Mucosa of stomach (tissue), 1 donor: ENCODE measurements around the gene FHIT.

Experiments
- H3K27me3 ChIP-seq: one replicate; pipeline ENCODE4 v1.7.0; 2013; ENCODE audit warnings: mild to moderate bottlenecking, low read length; ENCODE audit not compliant: control insufficient read depth, insufficient read depth
- H3K36me3 ChIP-seq: one replicate; pipeline ENCODE4 v1.7.0; 2013; ENCODE audit warnings: low read length; ENCODE audit not compliant: control insufficient read depth, insufficient read depth
- H3K4me1 ChIP-seq: one replicate; pipeline ENCODE4 v1.7.0; 2013; ENCODE audit warnings: mild to moderate bottlenecking, low read length; ENCODE audit not compliant: control insufficient read depth, insufficient read depth
- H3K4me3 ChIP-seq: one replicate; pipeline ENCODE4 v1.7.0; 2013; ENCODE audit warnings: low read length
- H3K9ac ChIP-seq: one replicate; pipeline ENCODE4 v1.7.0; 2013; ENCODE audit warnings: mild to moderate bottlenecking, low read length, moderate library complexity
- H3K9me3 ChIP-seq: one replicate; pipeline ENCODE4 v1.7.0; 2013; ENCODE audit warnings: mild to moderate bottlenecking, low read length, moderate library complexity; ENCODE audit not compliant: control insufficient read depth
- donor health status: Pancreatic carcinoma.

Gene FHIT

DNA sequence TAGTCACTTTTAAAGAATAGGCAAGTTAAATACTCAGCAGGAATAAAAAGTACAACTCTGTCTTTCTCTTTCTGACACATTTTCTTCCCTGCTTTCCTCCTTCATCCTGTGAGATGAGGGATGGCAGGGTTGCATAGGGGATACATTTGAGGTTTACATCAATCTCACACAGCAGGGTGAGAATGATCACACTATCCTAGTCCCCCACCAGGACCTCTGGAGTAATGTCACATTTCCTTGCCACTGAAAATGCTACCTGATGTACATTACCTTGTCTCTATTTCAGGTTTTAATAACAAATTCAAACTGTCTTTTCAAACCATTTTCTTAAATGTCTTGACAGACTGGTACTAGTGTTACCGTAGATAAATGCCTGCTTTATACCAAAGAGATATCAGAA lies 816.9 kb downstream of the FHIT start:
- H3K4me1 ChIP-seq, result no peaks in the 10 kb centered on the region
- no peak overlapping the region for H3K4me3 ChIP-seq
- no peaks in the 10 kb centered on the region for H3K27me3 ChIP-seq
- H3K36me3 ChIP-seq, result no peaks in the 10 kb centered on the region
- no peaks in the 10 kb centered on the region for H3K9me3 ChIP-seq
- H3K9ac ChIP-seq, result no peak overlapping the region

GRCh38 chr3:60431599-60431958 lies 819.7 kb downstream of the FHIT start:
- no peaks in the 10 kb centered on the region for H3K9me3 ChIP-seq
- no peaks in the 10 kb centered on the region for H3K27me3 ChIP-seq
- no peaks in the 10 kb centered on the region for H3K36me3 ChIP-seq
- no peak overlapping the region for H3K9ac ChIP-seq
- H3K4me1 ChIP-seq, result no peaks in the 10 kb centered on the region
- H3K4me3 ChIP-seq, result no peak overlapping the region

GRCh38 chr3:60430205-60430604 lies 821.0 kb downstream of the FHIT start:
- H3K36me3 ChIP-seq, result no peaks in the 10 kb centered on the region
- no peaks in the 10 kb centered on the region for H3K27me3 ChIP-seq
- no peaks in the 10 kb centered on the region for H3K9me3 ChIP-seq
- no peak overlapping the region for H3K4me3 ChIP-seq
- no peak overlapping the region for H3K9ac ChIP-seq
- H3K4me1 ChIP-seq, result no peaks in the 10 kb centered on the region

GRCh38 chr3:60427109-60427508 lies 824.1 kb downstream of the FHIT start:
- Histone ChIP-seq H3K9me3 (no peaks in the 10 kb centered on the region), H3K4me1 (no peaks in the 10 kb centered on the region), H3K36me3 (no peaks in the 10 kb centered on the region), H3K9ac (no peak overlapping the region), H3K27me3 (no peaks in the 10 kb centered on the region), H3K4me3 (no peak overlapping the region)

DNA sequence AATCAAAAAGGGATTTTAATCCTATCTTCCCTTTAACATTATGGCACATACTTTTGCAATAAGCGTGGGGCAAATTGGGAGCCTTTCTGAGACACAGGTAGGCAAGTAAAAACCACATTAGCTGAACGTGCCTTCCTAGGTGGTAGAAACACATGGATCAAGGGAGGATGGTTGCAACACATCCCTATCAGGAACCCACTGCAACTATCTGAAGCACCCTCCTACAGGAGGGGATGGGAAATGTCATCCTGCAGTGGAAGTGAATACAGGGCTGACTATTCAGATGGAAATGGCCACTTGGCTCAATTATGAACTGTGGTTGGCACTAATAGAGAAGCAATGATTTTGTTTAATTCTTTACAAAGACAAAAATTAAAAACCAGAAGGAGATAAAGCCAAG lies 826.3 kb downstream of the FHIT start:
- H3K36me3 ChIP-seq, result no peaks in the 10 kb centered on the region
- H3K4me3 ChIP-seq, result no peak overlapping the region
- H3K27me3 ChIP-seq, result no peaks in the 10 kb centered on the region
- H3K4me1 ChIP-seq, result no peaks in the 10 kb centered on the region
- H3K9me3 ChIP-seq, result no peaks in the 10 kb centered on the region
- no peak overlapping the region for H3K9ac ChIP-seq

DNA sequence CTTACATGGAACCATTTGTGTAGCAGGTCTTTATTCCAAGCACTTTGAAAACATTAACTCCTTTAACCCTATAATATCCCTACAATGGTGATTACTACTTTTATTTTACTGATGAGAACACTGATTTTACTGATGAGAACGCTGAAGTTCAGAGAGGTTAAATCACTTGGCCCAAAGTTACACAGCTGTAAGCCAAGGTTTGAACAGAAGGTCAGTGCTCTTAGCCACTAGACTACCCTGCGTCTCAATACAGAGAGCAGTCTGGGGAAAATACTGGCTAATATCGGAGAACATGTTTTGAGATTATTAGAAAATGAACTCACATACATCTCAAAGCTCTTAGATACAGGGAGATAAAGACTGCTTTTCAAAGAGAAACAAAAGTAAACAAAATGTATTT lies 827.2 kb downstream of the FHIT start:
- no peak overlapping the region for H3K9ac ChIP-seq
- H3K36me3 ChIP-seq, result no peaks in the 10 kb centered on the region
- H3K4me1 ChIP-seq, result no peaks in the 10 kb centered on the region
- H3K27me3 ChIP-seq, result no peaks in the 10 kb centered on the region
- no peak overlapping the region for H3K4me3 ChIP-seq
- H3K9me3 ChIP-seq, result no peaks in the 10 kb centered on the region

DNA sequence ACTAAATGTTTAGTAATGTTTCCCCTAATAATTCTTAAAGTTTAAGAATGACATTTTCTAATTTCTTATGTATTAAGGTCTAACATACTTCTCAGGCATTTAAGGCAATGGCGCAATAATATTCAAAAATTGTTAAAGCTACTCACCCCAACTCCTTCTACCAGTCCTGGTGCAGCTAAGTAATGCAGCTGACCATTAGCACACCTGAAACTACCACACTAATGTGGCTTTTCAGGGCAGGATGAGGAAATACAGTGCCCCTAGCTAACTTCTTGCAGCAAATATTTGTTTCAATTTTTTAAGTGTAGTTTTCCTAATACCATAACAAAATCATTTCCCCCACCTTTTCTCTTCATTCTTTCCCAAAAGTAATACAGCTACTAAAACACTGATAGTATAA lies 827.7 kb downstream of the FHIT start:
- Histone ChIP-seq H3K4me1 (no peaks in the 10 kb centered on the region), H3K9ac (no peak overlapping the region), H3K4me3 (no peak overlapping the region), H3K9me3 (no peaks in the 10 kb centered on the region), H3K27me3 (no peaks in the 10 kb centered on the region), H3K36me3 (no peaks in the 10 kb centered on the region)

GRCh38 chr3:60421749-60422446 lies 829.4 kb downstream of the FHIT start:
- H3K9ac ChIP-seq, result no peak overlapping the region
- no peaks in the 10 kb centered on the region for H3K27me3 ChIP-seq
- no peak overlapping the region for H3K4me3 ChIP-seq
- no peaks in the 10 kb centered on the region for H3K4me1 ChIP-seq
- H3K9me3 ChIP-seq, result no peaks in the 10 kb centered on the region
- H3K36me3 ChIP-seq, result no peaks in the 10 kb centered on the region

GRCh38 chr3:60417576-60417975 lies 833.7 kb downstream of the FHIT start:
- Histone ChIP-seq H3K36me3 (no peaks in the 10 kb centered on the region), H3K4me1 (no peaks in the 10 kb centered on the region), H3K9me3 (no peaks in the 10 kb centered on the region), H3K4me3 (no peak overlapping the region), H3K9ac (no peak overlapping the region), H3K27me3 (no peaks in the 10 kb centered on the region)

DNA sequence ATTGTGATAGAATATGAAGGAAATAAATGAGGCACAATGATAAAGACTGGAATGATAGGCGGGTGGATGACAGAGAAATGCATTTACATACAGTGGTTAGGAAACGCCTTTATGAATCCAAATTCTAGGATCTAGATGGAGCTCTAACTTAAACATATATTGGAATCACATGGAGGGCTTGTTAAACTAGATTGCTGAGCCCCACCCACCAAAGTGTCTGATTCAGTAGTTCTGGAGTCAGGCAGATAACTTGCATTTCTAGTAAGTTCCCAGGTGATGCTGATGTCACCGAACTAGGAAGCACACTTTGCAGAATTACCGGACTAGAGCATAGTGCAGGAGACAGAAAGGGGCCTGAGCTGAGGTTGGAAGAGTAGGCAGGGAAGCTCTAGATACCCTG lies 837.2 kb downstream of the FHIT start:
- no peak overlapping the region for H3K9ac ChIP-seq

DNA sequence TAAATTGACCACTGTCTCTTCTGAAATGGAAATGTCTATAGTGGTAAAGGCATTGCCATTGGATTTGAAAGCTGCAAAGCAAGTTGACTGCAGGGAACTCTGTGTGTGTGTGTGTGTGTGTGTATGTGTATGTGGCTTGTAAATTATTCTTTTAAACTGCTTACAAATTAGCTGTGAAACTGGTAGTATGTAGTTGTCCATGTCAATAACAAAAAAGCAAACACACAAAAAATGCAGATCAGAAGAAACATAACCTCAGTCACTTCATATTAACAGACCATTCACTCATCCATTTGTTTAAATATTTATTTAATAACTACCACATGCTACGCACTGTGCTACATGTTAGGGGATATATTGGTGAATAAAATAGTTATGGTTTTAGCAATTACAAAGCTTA lies 837.7 kb downstream of the FHIT start:
- Histone ChIP-seq H3K27me3 (no peaks in the 10 kb centered on the region), H3K9me3 (no peaks in the 10 kb centered on the region), H3K9ac (no peak overlapping the region), H3K4me3 (no peak overlapping the region), H3K36me3 (no peaks in the 10 kb centered on the region), H3K4me1 (no peaks in the 10 kb centered on the region)

More for the DNA sequence above, 837.2 kb downstream of the FHIT start:
- no peak overlapping the region for H3K4me3 ChIP-seq
- H3K9me3 ChIP-seq, result no peaks in the 10 kb centered on the region
- no peaks in the 10 kb centered on the region for H3K27me3 ChIP-seq
- H3K4me1 ChIP-seq, result no peaks in the 10 kb centered on the region
- H3K36me3 ChIP-seq, result no peaks in the 10 kb centered on the region

GRCh38 chr3:60403866-60404265 lies 847.4 kb downstream of the FHIT start:
- H3K4me3 ChIP-seq, result no peak overlapping the region
- H3K9ac ChIP-seq, result no peak overlapping the region
- no peaks in the 10 kb centered on the region for H3K4me1 ChIP-seq
- no peaks in the 10 kb centered on the region for H3K27me3 ChIP-seq
- no peaks in the 10 kb centered on the region for H3K36me3 ChIP-seq
- H3K9me3 ChIP-seq, result no peaks in the 10 kb centered on the region

GRCh38 chr3:60402931-60403330 lies 848.3 kb downstream of the FHIT start:
- Histone ChIP-seq H3K4me3 (no peak overlapping the region), H3K36me3 (no peaks in the 10 kb centered on the region), H3K4me1 (no peaks in the 10 kb centered on the region), H3K9me3 (no peaks in the 10 kb centered on the region), H3K9ac (no peak overlapping the region), H3K27me3 (no peaks in the 10 kb centered on the region)
